Coronary artery (tissue), 2 donors: ENCODE data around the gene YOD1.

Experiments
- DNase-seq: peaks from one replicate; pipeline ENCODE4 v3.0.0-alpha.2; 2017; ENCODE audit warnings: low spot score
- H3K27ac ChIP-seq, 2 donors: fragments of 200-600 bp; sonication (generic); one replicate each; pipeline ENCODE4 v1.5.1; 2016 to 2019
- H3K4me3 ChIP-seq: fragments of 200-600 bp; sonication (generic); 2 replicates; pipeline ENCODE4 v1.5.1; 2016; ENCODE audit warnings: mild to moderate bottlenecking, moderate library complexity
- TF ChIP-seq, protein P1 (sequence below): fragments of 200-600 bp; sonication (generic); IDR thresholded peaks from one replicate; pipeline ENCODE4 v1.5.1; 2019; ENCODE audit warnings: antibody characterized with exemption

YOD1 gene

DNA sequence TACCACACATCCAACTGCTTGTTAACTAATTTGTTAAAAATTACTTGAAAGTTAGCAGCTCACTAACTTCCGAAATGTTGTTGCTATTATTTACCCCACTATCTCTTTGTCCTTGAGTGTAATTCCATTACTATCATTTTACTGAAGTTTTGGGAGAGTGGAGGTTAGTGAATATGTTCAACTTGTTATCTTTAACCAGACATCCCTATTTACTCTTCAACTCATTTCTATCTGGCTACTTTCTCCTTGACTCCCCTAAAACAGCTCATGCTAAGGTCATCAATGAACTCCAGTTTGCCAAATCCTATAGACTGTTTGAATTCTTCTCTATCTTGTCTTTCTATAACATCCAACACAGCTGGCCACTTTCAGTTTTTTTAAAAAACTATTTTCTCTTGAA is 14.1 kb downstream of the YOD1 start:
- TF ChIP-seq, protein P1, sequence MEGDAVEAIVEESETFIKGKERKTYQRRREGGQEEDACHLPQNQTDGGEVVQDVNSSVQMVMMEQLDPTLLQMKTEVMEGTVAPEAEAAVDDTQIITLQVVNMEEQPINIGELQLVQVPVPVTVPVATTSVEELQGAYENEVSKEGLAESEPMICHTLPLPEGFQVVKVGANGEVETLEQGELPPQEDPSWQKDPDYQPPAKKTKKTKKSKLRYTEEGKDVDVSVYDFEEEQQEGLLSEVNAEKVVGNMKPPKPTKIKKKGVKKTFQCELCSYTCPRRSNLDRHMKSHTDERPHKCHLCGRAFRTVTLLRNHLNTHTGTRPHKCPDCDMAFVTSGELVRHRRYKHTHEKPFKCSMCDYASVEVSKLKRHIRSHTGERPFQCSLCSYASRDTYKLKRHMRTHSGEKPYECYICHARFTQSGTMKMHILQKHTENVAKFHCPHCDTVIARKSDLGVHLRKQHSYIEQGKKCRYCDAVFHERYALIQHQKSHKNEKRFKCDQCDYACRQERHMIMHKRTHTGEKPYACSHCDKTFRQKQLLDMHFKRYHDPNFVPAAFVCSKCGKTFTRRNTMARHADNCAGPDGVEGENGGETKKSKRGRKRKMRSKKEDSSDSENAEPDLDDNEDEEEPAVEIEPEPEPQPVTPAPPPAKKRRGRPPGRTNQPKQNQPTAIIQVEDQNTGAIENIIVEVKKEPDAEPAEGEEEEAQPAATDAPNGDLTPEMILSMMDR = no peak
- H3K4me3 ChIP-seq = no peak overlapping the region

GRCh38 chr1:207035877-207036551 is 15.0 kb downstream of the YOD1 start:
- no peak overlapping the region for H3K4me3 ChIP-seq
- H3K27ac ChIP-seq = no peak overlapping the region
- DNase-seq = no peak
- TF ChIP-seq, protein P1 = no peak

More for the DNA sequence above, 14.1 kb downstream of the YOD1 start:
- no peak overlapping the region for H3K27ac ChIP-seq
- no peak for DNase-seq

GRCh38 chr1:207034998-207035397 is 16.0 kb downstream of the YOD1 start:
- Histone ChIP-seq H3K4me3 (no peak overlapping the region), H3K27ac (no peak overlapping the region)
- DNase-seq = no peak
- TF ChIP-seq, protein P1 = no peak

DNA sequence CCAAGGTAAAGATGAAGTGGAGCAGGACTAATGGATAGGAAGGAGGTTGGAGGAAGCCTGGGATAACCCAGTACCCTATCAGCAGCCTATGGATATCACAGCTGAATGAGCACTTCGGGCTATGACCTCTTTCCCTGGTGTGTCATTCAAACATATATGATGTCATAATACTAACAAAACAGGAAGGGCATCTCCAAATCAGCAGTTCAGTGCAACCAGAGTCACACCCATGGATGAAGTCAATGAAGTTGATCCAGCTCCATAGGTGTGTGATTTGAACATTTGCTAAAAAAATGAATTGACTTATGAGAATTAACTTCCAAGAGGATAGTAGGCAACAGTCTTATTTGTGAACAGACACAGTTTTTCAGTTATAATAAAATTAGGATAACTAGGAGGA is 16.8 kb downstream of the YOD1 start:
- TF ChIP-seq, protein P1 = no peak
- H3K27ac ChIP-seq = no peak overlapping the region
- DNase-seq = no peak
- no peak overlapping the region for H3K4me3 ChIP-seq

DNA sequence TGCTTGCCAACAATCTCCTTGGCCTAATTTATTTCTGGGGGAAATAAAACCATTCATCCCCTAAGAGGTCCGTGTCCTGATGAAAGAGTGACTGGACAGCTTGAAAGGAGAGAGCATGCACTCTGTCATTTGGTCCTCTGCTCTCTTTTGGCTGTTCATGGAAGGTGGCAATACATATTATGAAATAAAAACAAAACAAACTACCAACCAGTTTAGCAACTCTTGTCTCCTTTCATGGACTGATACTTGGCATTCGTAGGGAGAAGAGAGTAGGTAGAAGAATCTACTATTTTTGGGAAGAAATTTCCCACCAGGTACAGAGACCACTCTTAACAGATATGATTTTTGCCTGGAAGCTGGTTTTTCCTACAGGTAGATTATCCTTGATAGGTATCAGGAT is 17.7 kb downstream of the YOD1 start:
- TF ChIP-seq, protein P1 = no peak
- no peak overlapping the region for H3K27ac ChIP-seq
- DNase-seq = no peak

GRCh38 chr1:207032528-207033017 is 18.4 kb downstream of the YOD1 start, which contains the start of gene C1orf116:
C1orf116 (minus strand) TSS chr1:207032756; CDS start chr1:207027598, 5,158 bp downstream.
- DNase-seq = no peak
- no peak within 1 kb of the TSS for H3K4me3 ChIP-seq

More for the DNA sequence above, 17.7 kb downstream of the YOD1 start:
- no peak overlapping the region for H3K4me3 ChIP-seq

More at GRCh38 chr1:207032528-207033017, 18.4 kb downstream of the YOD1 start, which contains the start of gene C1orf116:
- no peak within 1 kb of the TSS for H3K27ac ChIP-seq
- TF ChIP-seq, protein P1 = no peak
